ENCODE measurements around the gene UBE4A.
A peak's percentile ranks its signal among the peaks of the same experiment; 100 is the strongest.

The UBE4A gene

DNA sequence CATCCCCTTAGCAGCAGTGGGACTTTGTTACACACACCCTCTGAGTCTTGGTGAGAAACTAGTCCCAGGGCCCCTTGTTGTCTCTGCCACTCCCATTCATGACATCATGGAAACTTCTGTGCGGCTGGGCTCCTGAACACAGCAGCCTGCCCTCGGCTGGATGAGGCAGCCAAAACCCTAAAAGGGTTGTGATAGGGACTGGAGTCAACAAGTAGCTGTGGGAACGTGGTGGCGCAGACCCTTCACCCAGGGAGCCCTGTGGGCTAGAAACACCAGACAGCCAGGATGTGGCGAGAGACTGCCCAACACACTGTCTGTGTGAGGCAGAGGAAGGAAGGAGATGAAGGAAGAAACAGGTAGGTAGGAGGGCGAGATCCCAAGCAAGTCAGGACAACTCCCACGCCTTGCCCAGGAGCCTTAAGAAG, 20.8 kb upstream of the UBE4A start:
- Histone ChIP-seq H3K27ac (ENCODE audit: low read depth, low read length, poor library complexity, severe bottlenecking) (peak overlapping the region; percentile 73), H3K9ac (ENCODE audit: low read length) (peak overlapping the region; percentile 44; the same call in 1 of the 2 replicates), H3K4me1 (ENCODE audit: insufficient read depth, low read length, severe bottlenecking) (peaks cover 53% of the 10 kb centered on the region), H3K9me3 (ENCODE audit: low read length) (no peaks in the 10 kb centered on the region), H3K36me3 (ENCODE audit: insufficient read depth, low read length) (no peaks in the 10 kb centered on the region), H3K4me3 (ENCODE audit: low read depth, low read length, poor library complexity, severe bottlenecking) (peak overlapping the region; percentile 39), H3K79me2 (ENCODE audit: insufficient read depth, low read length) (no peaks in the 10 kb centered on the region), H2AFZ (ENCODE audit: low read length) (no peak overlapping the region), H3K27me3 (ENCODE audit: insufficient read depth, low read length) (no peaks in the 10 kb centered on the region), H3F3A (ENCODE audit: insufficient read depth, low read length) (no peaks in the 10 kb centered on the region), H4K20me1 (ENCODE audit: insufficient read depth, low read length) (no peaks in the 10 kb centered on the region), H3K9me2 (ENCODE audit: low read depth, low read length) (no peaks in the 10 kb centered on the region), H3K4me2 (ENCODE audit: low read length) (peak overlapping the region; percentile 57)
- TF ChIP-seq, protein P1, sequence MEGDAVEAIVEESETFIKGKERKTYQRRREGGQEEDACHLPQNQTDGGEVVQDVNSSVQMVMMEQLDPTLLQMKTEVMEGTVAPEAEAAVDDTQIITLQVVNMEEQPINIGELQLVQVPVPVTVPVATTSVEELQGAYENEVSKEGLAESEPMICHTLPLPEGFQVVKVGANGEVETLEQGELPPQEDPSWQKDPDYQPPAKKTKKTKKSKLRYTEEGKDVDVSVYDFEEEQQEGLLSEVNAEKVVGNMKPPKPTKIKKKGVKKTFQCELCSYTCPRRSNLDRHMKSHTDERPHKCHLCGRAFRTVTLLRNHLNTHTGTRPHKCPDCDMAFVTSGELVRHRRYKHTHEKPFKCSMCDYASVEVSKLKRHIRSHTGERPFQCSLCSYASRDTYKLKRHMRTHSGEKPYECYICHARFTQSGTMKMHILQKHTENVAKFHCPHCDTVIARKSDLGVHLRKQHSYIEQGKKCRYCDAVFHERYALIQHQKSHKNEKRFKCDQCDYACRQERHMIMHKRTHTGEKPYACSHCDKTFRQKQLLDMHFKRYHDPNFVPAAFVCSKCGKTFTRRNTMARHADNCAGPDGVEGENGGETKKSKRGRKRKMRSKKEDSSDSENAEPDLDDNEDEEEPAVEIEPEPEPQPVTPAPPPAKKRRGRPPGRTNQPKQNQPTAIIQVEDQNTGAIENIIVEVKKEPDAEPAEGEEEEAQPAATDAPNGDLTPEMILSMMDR (IDR thresholded peaks at IDR 0.05; ENCODE audit: low read length), result no peak
- TF ChIP-seq EZH2 (IDR thresholded peaks at IDR 0.05; ENCODE audit: borderline replicate concordance, low read length), result no peak

DNA sequence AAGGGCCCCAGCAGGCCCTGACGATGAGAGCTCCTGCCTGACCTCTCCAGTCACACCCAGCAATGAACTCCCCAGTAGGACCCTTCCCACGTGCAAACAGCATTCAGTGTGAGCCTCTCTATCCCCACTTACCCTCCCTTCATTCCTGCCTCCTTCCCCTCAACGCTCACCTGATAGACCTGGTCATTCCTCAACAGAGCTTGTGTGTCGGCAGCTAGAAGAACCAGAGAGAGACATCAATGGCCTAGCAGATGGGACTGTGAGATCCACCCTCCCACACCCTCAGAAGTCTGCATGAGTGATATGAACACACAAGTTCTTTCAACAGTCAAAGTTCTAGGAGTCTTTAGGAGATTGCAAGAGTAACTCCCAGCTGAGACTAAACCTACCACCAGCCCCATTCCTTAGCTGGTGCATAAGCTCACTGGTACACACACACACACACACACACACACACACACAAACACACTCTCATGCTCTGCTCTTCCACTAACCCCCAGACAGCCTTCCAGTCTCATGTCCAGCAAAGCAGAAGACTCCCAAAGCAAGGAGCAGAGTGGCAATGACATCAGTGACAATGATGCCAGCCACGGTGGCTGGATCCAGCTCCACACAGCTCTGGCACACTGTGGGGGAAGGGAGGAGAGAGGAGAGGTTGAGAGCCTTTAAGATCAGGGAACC, 20.0 kb upstream of the UBE4A start:
- H3K9me2 ChIP-seq (ENCODE audit: low read depth, low read length), result no peaks in the 10 kb centered on the region
- no peaks in the 10 kb centered on the region for H3F3A ChIP-seq (ENCODE audit: insufficient read depth, low read length)
- no peaks in the 10 kb centered on the region for H4K20me1 ChIP-seq (ENCODE audit: insufficient read depth, low read length)
- H3K79me2 ChIP-seq (ENCODE audit: insufficient read depth, low read length), result no peaks in the 10 kb centered on the region
- H3K4me2 ChIP-seq (ENCODE audit: low read length), result peak overlapping the region; percentile 57
- peak overlapping the region; percentile 73 for H3K27ac ChIP-seq (ENCODE audit: low read depth, low read length, poor library complexity, severe bottlenecking)
- H3K27me3 ChIP-seq (ENCODE audit: insufficient read depth, low read length), result no peaks in the 10 kb centered on the region
- H2AFZ ChIP-seq (ENCODE audit: low read length), result no peak overlapping the region
- H3K4me3 ChIP-seq (ENCODE audit: low read depth, low read length, poor library complexity, severe bottlenecking), result peak overlapping the region; percentile 39
- H3K36me3 ChIP-seq (ENCODE audit: insufficient read depth, low read length), result no peaks in the 10 kb centered on the region
- peaks cover 61% of the 10 kb centered on the region for H3K4me1 ChIP-seq (ENCODE audit: insufficient read depth, low read length, severe bottlenecking)
- H3K9ac ChIP-seq (ENCODE audit: low read length), result peak overlapping the region; percentile 44; the same call in 1 of the 2 replicates
- H3K9me3 ChIP-seq (ENCODE audit: low read length), result no peaks in the 10 kb centered on the region
- TF ChIP-seq EZH2 (IDR thresholded peaks at IDR 0.05; ENCODE audit: borderline replicate concordance, low read length), result no peak
- TF ChIP-seq, protein P1 (IDR thresholded peaks at IDR 0.05; ENCODE audit: low read length), result no peak

DNA sequence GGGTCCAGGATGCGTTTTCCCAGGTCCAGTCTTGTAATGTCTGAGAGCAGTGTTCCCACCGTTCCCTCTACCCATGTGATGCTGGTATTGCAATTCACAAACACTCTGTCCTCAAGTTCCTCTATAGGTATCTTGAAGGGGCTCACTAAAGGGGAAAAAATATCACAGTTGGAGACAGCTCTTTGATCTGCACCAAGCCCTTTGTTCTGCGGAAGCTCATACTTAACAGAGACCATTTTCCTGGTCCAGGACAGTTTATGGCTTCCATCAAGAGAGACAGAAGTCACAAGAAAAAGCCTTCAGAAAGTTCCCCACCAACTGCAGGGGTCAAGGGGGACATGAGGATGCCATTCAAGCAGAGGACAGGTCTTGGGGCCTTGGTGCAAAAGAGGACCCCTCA, 19.0 kb upstream of the UBE4A start:
- Histone ChIP-seq H3K9me2 (ENCODE audit: low read depth, low read length) (no peaks in the 10 kb centered on the region), H3K27me3 (ENCODE audit: insufficient read depth, low read length) (no peaks in the 10 kb centered on the region), H4K20me1 (ENCODE audit: insufficient read depth, low read length) (no peaks in the 10 kb centered on the region), H3K9ac (ENCODE audit: low read length) (no peak overlapping the region), H3K27ac (ENCODE audit: low read depth, low read length, poor library complexity, severe bottlenecking) (no peak overlapping the region), H2AFZ (ENCODE audit: low read length) (no peak overlapping the region), H3F3A (ENCODE audit: insufficient read depth, low read length) (no peaks in the 10 kb centered on the region), H3K36me3 (ENCODE audit: insufficient read depth, low read length) (no peaks in the 10 kb centered on the region), H3K4me2 (ENCODE audit: low read length) (no peak overlapping the region), H3K9me3 (ENCODE audit: low read length) (no peaks in the 10 kb centered on the region), H3K4me1 (ENCODE audit: insufficient read depth, low read length, severe bottlenecking) (peaks cover 61% of the 10 kb centered on the region), H3K4me3 (ENCODE audit: low read depth, low read length, poor library complexity, severe bottlenecking) (no peak overlapping the region), H3K79me2 (ENCODE audit: insufficient read depth, low read length) (no peaks in the 10 kb centered on the region)
- TF ChIP-seq EZH2 (IDR thresholded peaks at IDR 0.05; ENCODE audit: borderline replicate concordance, low read length), result no peak
- TF ChIP-seq, protein P1 (IDR thresholded peaks at IDR 0.05; ENCODE audit: low read length), result no peak

Data from OCI-LY1 (cell line).